ENCODE results near the gene TP53BP2.

Gene TP53BP2

DNA sequence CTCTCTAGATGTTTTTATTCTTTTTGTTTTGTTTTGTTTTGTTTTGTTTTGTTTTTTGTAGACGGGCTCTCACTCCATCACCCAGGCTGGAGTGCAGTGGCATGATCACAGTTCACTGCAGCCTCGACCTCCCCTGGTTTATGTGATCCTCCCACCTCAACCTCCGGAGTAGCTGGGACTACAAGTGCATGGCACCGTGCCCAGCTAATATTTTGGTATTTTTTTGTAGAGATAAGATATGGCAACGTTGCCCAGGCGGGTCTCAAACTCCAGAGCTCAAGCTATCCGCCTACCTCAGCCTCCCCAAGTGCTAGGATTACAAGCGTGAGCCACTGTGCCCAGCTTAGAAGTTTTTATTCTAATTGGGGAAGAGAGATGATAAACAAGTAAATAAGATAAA is 13.3 kb upstream of the TP53BP2 start:
- TF ChIP-seq GATA3 (IDR thresholded peaks at IDR 0.05; ENCODE audit: low read depth, low read length): no peak
- TF ChIP-seq GATA2 (IDR thresholded peaks at IDR 0.05; ENCODE audit: low read depth, low read length): no peak

DNA sequence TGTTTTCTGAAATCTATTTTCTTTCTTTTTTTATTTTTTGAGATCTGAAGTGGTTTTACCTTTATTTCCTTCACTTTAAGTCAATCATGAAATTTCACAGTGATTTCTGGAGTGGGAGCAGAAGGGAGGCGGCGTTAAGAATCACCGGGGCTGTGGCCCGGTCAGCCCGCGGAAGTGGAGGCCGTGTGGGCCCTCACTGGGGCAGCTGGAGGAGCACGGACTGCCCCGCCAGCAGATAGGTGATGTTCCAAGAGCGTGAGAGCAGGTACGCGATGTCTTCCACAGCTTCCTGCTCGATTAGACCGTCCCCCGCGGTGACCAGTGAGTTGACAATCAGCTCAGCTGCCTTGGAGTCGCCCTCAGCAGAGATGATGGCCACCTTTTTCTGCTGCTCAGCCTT is 10.6 kb upstream of the TP53BP2 start:
- no peak for TF ChIP-seq GATA2 (IDR thresholded peaks at IDR 0.05; ENCODE audit: low read depth, low read length)
- no peak for TF ChIP-seq GATA3 (IDR thresholded peaks at IDR 0.05; ENCODE audit: low read depth, low read length)

DNA sequence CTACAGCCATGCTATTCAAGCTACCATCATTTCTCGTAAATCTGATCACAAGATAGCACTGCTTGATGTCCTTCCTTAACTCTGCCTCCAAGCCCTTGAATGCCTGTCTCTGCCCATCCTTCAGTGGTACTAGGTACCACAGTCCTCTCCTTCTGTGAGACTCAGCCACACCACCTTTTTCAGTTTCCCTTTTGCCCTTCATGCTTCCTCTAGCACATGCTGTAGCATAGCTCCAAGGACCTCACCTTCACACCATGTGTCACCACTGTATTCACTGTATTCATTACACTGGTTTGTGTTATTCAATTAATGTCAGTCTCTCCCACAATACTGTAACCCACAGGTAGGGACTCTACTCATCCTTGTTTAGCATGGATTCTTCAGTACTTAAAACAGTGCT is 8.0 kb upstream of the TP53BP2 start:
- TF ChIP-seq GATA3 (IDR thresholded peaks at IDR 0.05; ENCODE audit: low read depth, low read length) (no peak), GATA2 (IDR thresholded peaks at IDR 0.05; ENCODE audit: low read depth, low read length) (no peak)

DNA sequence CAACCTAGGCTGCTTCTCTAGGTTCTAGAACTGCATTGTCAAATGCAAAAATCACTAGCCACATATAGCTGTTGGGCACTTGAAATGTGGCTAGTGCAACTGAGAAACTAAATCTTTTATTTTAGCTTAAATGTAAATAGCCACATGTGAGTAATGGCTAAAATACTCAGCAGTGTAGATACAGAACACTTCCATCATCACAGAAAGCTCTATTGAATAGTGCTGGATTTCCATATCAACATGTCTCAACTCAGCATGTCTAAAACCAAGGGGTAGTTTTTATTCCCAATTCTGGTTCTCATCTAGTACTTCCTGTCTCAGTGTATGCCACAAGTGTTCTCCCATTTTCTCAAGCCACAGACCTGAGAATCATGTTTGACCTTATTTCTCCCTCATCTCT is 7.5 kb upstream of the TP53BP2 start:
- TF ChIP-seq GATA2 (IDR thresholded peaks at IDR 0.05; ENCODE audit: low read depth, low read length) (no peak), GATA3 (IDR thresholded peaks at IDR 0.05; ENCODE audit: low read depth, low read length) (no peak)

DNA sequence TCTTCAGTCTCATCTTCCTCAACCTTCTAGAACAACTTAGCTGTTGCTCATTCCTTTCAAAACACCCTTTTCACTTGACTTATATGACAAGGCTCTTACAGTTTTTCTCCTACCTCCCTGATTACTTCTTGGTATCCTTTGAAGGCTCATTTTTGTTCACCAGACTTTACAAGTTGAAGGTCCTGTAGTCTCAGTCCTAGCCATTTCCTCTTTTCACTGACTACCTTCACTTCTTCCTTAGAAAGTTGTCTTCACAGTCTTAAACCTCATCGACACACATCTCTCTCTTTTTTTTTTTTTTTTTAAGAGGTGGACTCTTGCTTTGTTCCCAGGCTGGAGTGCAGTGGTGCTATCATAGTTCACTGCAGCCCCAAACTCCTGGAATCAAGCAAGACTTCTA is 6.6 kb upstream of the TP53BP2 start:
- no peak for TF ChIP-seq GATA3 (IDR thresholded peaks at IDR 0.05; ENCODE audit: low read depth, low read length)
- TF ChIP-seq GATA2 (IDR thresholded peaks at IDR 0.05; ENCODE audit: low read depth, low read length): no peak

DNA sequence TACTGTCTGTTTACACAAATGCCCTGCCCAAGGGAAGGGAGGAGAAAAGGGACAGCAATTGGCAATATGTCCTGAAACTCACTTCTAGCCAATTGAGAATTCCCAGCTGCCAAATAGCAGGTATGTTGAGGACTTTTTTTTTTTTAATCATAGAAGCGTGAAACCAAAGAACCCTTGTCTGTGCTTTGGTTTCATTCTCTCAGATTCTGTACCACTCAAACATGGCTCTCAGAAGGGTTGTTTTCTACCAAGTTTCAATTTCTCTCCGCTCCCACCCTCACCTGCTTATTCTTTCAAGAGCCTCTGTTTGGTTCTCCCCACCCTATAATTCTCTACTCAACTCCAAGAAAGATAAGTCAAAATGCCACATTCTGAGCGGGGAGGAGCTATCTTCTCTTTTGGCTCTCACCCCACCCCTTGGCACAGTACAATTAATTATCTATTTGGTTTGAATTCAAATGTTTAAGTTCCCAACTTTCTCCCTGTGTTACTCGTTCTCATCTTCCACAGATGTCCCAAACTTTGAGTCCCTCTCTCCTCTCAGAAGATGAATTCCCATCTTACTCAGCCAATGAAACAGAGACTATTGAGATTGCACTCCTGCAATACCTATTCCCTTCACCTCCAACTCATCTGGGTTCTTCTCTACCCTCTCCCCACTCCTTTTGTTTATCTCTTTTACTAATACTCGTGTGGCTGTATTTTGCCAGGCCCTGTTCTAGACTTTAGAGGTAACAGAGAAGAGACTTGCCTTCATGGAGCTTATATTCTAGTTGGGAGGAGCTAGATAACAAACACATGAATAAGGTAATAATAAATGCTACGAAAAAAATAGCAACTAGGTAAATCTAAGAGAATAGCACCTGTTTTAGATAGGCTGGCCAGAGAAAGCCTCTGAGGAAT is 3.9 kb upstream of the TP53BP2 start:
- TF ChIP-seq GATA3 (IDR thresholded peaks at IDR 0.05; ENCODE audit: low read depth, low read length) (no peak), GATA2 (IDR thresholded peaks at IDR 0.05; ENCODE audit: low read depth, low read length) (no peak)

DNA sequence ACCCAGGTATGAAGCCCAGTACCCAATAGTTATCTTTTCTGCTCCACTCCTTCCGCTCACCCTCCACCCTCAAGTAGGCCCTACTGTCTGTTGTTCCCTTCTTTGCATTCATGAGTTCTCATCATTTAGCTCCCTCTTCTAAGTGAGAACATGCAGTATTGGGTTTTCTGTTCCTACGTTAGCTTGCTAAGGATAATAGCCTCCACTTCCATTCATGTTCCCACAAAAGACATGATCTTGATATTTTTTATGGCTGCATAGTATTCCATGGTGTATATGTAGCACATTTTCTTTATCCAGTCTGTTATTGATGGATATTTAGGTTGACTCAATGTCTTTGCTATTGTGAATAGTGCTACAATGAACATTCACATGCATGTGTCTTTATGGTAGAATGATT is 2.8 kb upstream of the TP53BP2 start:
- TF ChIP-seq GATA3 (IDR thresholded peaks at IDR 0.05; ENCODE audit: low read depth, low read length) (no peak), GATA2 (IDR thresholded peaks at IDR 0.05; ENCODE audit: low read depth, low read length) (no peak)

DNA sequence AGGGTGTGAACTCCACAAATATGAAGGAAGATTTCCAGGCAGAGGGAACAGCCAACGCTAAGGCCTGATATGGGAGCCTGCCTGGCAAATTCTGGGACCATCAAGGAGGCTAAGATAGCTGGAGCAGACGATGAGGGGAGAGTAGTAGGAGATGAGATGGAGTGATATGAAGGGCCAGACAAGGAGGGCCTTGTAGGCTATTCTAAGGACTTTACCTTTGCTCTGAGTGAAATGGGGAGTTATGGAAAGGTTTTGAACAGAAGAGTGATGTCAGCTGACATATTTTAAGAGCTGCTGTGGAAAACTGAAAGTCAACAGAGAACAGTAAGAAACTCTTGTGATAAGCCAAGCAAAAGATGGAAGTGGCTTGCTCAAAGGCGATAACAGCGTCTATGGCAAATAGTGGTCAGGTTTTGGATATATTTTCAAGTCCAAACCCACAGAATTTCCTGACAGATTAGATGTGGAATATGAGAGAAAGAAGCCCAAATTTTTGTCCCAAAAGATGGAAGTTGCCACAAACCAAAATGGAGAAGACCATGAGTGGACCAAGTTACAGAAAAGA is 2.1 kb upstream of the TP53BP2 start:
- TF ChIP-seq GATA2 (IDR thresholded peaks at IDR 0.05; ENCODE audit: low read depth, low read length) (no peak), GATA3 (IDR thresholded peaks at IDR 0.05; ENCODE audit: low read depth, low read length) (no peak)

DNA sequence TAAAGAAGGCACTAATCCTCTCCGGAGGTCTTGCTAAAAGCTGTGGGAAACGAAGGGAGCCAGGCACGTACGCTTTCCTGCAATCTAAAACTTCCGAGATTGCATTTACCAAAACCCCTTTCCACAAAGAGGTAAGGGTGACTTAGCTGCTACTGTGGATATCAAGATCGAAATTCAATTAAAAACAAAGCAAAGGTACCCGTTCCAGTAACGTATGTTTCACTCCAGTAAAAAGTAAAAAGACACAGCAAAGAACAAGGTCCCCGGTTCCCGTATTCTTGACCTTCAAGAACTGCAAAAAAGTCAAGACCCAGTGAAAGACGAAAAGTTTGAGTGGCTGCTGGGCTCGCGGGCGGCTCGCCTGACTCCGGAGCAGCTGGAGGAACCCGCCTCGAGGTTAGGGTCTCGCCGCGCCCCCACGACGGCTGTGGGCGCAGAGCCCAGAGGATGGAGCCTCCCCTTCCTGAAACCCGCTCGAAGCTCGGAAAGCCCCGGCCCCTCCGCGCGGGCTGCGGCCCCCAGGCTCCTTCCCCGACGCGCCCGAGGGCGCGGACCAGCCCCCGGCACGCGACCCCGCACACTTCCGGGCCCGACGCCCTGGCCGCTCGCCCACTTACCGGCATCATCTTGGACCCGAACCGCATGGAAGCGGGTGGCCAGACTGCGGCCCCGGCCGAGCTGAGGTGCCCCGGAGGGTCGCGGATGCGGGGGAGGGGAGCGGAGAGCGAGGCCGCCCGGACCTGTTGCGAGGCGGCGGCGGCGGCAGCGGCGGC is 524 bp downstream of the TP53BP2 start:
- TF ChIP-seq GATA2 (IDR thresholded peaks at IDR 0.05; ENCODE audit: low read depth, low read length) (no peak; the same call in 1 of the 2 replicates), GATA3 (IDR thresholded peaks at IDR 0.05; ENCODE audit: low read depth, low read length) (no peak)

DNA sequence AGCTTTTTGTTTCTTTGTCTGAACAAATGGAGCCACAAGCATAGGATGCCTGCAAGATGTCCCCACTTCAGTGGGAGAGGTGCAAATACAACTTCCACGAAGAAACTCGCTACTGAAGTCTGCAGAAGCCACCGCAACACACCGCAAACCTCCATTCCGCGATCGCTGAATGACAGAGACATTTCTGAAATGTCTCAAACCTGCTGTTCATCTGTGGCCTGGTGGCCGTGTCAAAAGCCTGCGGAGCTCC is 1.0 kb downstream of the TP53BP2 start:
- no peak for TF ChIP-seq GATA3 (IDR thresholded peaks at IDR 0.05; ENCODE audit: low read depth, low read length)
- no peak for TF ChIP-seq GATA2 (IDR thresholded peaks at IDR 0.05; ENCODE audit: low read depth, low read length)

DNA sequence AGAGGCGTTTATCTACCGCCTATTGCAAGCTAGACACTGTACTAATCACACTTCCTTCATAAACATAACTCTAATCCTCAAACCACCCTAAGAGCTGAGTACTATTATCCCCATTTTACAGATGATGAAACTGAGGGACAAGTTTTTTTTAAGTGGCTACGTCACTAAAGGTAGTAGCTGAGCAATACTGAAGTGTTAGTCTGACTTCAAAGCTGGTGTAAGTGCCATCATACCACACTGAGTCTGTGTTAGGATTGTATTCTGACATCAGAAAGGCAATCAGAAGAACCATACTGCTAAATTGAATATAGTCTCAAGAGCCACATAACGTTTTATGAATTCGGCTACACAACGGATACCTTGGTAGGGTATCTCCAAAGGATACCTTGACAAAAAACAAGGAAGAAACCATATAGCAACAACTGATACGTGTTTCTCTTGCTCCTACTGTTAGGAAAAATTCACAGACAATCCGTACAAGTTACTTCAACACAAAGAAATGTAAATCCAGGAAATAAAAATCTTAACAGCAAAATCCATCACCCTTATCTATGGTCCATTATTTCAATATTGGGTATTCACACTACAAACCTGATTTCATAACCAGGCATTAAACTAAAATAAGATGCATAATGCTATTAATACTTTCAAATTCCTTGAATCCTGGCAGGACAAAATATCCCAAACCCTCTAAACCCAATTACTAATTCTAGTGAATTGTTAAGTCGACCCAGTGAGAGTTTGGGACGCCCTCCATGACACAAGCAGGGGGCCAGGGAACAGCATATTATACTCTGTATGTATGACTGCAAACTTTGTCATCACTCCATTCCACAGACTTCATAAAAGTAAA is 1.6 kb downstream of the TP53BP2 start:
- TF ChIP-seq GATA3 (IDR thresholded peaks at IDR 0.05; ENCODE audit: low read depth, low read length): no peak
- TF ChIP-seq GATA2 (IDR thresholded peaks at IDR 0.05; ENCODE audit: low read depth, low read length): no peak

DNA sequence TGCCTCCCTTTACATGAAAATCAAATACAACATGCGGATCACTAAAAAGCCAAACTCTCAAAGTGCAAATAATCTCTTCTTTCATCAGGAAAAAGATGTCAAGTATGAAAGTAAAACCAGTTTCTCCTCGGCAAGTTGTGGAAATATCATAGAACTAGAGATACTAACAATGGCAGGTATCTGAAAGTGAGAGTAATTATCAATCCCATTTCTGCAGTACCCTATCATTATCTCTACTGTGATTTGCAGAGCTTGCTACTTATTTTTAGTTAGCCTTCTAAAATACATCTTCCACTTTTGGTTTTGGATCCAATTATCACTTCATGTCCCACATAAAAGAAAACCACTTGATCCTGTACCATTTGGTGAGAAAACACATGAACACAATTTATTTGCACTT is 3.0 kb downstream of the TP53BP2 start:
- TF ChIP-seq GATA2 (IDR thresholded peaks at IDR 0.05; ENCODE audit: low read depth, low read length) (no peak), GATA3 (IDR thresholded peaks at IDR 0.05; ENCODE audit: low read depth, low read length) (no peak)

DNA sequence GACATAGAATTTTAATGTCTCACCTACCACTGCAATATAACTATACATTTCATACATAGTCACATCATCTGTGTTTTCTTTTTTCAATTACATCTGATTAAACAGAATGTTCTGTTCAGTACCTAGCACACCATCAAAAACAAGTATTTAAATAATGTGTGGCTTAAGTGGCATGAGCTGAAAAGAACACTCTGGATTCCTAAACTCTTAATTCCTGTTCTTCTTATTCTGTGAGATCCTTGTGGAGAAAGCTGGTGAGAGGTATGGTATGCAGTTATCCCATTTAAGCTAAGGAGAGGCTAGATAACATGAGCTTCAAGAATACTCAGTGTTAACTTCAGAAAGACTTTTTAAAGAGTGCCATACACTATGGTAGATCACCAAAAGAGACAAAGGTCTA is 5.5 kb downstream of the TP53BP2 start:
- TF ChIP-seq GATA3 (IDR thresholded peaks at IDR 0.05; ENCODE audit: low read depth, low read length): no peak

All from SH-SY5Y (cell line).